Neural cell (in vitro differentiated cells): Measurements from ENCODE around the gene MOV10L1.

Source experiments
- CTCF ChIP-seq: fragments of 450-650 bp; IDR thresholded peaks from 2 replicates; pipeline ENCODE4 v1.5.1; 2014; ENCODE audit warnings: antibody characterized with exemption, mild to moderate bottlenecking, moderate library complexity; ENCODE audit not compliant: poor library complexity, severe bottlenecking
- EP300 ChIP-seq: fragments of 450-650 bp; conservative IDR thresholded peaks from 2 replicates; pipeline ENCODE4 v1.6.1; 2014; ENCODE audit warnings: antibody characterized with exemption, mild to moderate bottlenecking, moderate library complexity; ENCODE audit not compliant: poor library complexity, severe bottlenecking

- no peak for TF ChIP-seq CTCF
- no peak for TF ChIP-seq EP300
Observed at GRCh38 chr22:50057278-50058060, 32.3 kb upstream of the MOV10L1 start.
